NCI-H1694 (cell line): ENCODE results near the gene MRC1.

Source experiments
- DNase-seq: peaks from one replicate; lab custom pipeline; 2025; lab: John Stamatoyannopoulos, UW

Gene MRC1

GRCh38 chr10:17808971-17809841 is at the start of gene MRC1:
TSS of gene MRC1 (plus strand) at chr10:17809348. CDS start at chr10:17809466, 118 bp downstream.
- DNase-seq, result no peak

- no peak for DNase-seq
Observed at GRCh38 chr10:17764142-17764541, 45.0 kb upstream of the MRC1 start.

GRCh38 chr10:17765602-17766001 is 43.5 kb upstream of the MRC1 start:
- no peak for DNase-seq

GRCh38 chr10:17766731-17767130 is 42.4 kb upstream of the MRC1 start:
- no peak for DNase-seq

GRCh38 chr10:17768496-17768895 is 40.7 kb upstream of the MRC1 start:
- DNase-seq, result no peak

GRCh38 chr10:17768957-17769356 is 40.2 kb upstream of the MRC1 start:
- DNase-seq, result no peak

GRCh38 chr10:17771017-17771416 is 38.1 kb upstream of the MRC1 start:
- no peak for DNase-seq

GRCh38 chr10:17779784-17780183 is 29.4 kb upstream of the MRC1 start:
- DNase-seq, result no peak

GRCh38 chr10:17780727-17781126 is 28.4 kb upstream of the MRC1 start:
- DNase-seq, result no peak

- no peak for DNase-seq
Observed at GRCh38 chr10:17781856-17782255, 27.3 kb upstream of the MRC1 start.

- DNase-seq, result peak; percentile 40
Observed at GRCh38 chr10:17782921-17783665, 26.1 kb upstream of the MRC1 start.

- no peak for DNase-seq
Observed at GRCh38 chr10:17783751-17784150, 25.4 kb upstream of the MRC1 start.

- DNase-seq, result no peak
Observed at GRCh38 chr10:17784688-17785087, 24.5 kb upstream of the MRC1 start.

GRCh38 chr10:17785276-17785930 is 23.7 kb upstream of the MRC1 start:
- no peak for DNase-seq

- no peak for DNase-seq
Observed at GRCh38 chr10:17787087-17787961, 21.8 kb upstream of the MRC1 start.

GRCh38 chr10:17788646-17789045 is 20.5 kb upstream of the MRC1 start:
- DNase-seq, result no peak

- no peak for DNase-seq
Observed at GRCh38 chr10:17789396-17789795, 19.8 kb upstream of the MRC1 start.

- no peak for DNase-seq
Observed at GRCh38 chr10:17790651-17791050, 18.5 kb upstream of the MRC1 start.

GRCh38 chr10:17792991-17793390 is 16.2 kb upstream of the MRC1 start:
- no peak for DNase-seq

GRCh38 chr10:17793823-17794644 is 15.1 kb upstream of the MRC1 start:
- no peak for DNase-seq

- no peak for DNase-seq
Observed at GRCh38 chr10:17795083-17795482, 14.1 kb upstream of the MRC1 start.
